Activated CD8-positive, alpha-beta memory T cell treated with anti-CD3 and anti-CD28 coated beads, Interleukin-2, amount 50 U/mL, for 24 hours (primary cell): ENCODE data around the gene RBMY1D.
"Not testable (repeated sequence)": the region's sequence is repeated elsewhere in the genome, so short reads cannot be mapped to it uniquely, and the experiment has no call there.

Experiments
- DNase-seq: peaks from one replicate; pipeline ENCODE4 v3.0.0-alpha.2; 2020; ENCODE audit errors: extremely low read depth

RBMY1D gene

GRCh38 chrY:21894426-21894825 lies at the start of gene RBMY1D:
Gene RBMY1D (minus strand): TSS chrY:21894526. CDS start chrY:21892513, 2,013 bp downstream.
- DNase-seq = not testable (repeated sequence)

- DNase-seq = not testable (repeated sequence)
Measured at GRCh38 chrY:21917932-21918331, 23.6 kb upstream of the RBMY1D start, which contains the start of gene RBMY1E. Gene RBMY1E (minus strand): TSS chrY:21918032. CDS start chrY:21916054, 1,978 bp downstream.

- DNase-seq = not testable (repeated sequence)
Measured at GRCh38 chrY:21869407-21870076, 24.8 kb downstream of the RBMY1D start.

GRCh38 chrY:21845481-21845880 lies 48.8 kb downstream of the RBMY1D start:
- no peak for DNase-seq

GRCh38 chrY:21842090-21842489 lies 52.2 kb downstream of the RBMY1D start:
- DNase-seq = no peak

GRCh38 chrY:21839489-21839888 lies 54.8 kb downstream of the RBMY1D start:
- DNase-seq = no peak

- DNase-seq = no peak
Measured at GRCh38 chrY:21836343-21836742, 58.0 kb downstream of the RBMY1D start.

- no peak for DNase-seq
Measured at GRCh38 chrY:21835052-21835451, 59.3 kb downstream of the RBMY1D start.
